ENCODE data around the gene TBC1D14.
"Not testable (repeated sequence)": the region's sequence is repeated elsewhere in the genome, so short reads cannot be mapped to it uniquely, and the experiment has no call there.

TBC1D14 gene

GRCh38 chr4:6910960-6911874 is 1.6 kb downstream of the TBC1D14 start:
- no peak overlapping the region for H3K27ac ChIP-seq
- TF ChIP-seq CTCF (IDR thresholded peaks at IDR 0.05) (no peak), ZFX (IDR thresholded peaks at IDR 0.05; ENCODE audit: borderline replicate concordance) (no peak)

GRCh38 chr4:6911917-6912316 is 2.3 kb downstream of the TBC1D14 start:
- H3K27ac ChIP-seq = not testable (repeated sequence)

GRCh38 chr4:6912441-6912840 is 2.8 kb downstream of the TBC1D14 start:
- no peak for TF ChIP-seq ZFX (IDR thresholded peaks at IDR 0.05; ENCODE audit: borderline replicate concordance)
- no peak for TF ChIP-seq CTCF (IDR thresholded peaks at IDR 0.05)
- H3K27ac ChIP-seq = no peak overlapping the region

DNA sequence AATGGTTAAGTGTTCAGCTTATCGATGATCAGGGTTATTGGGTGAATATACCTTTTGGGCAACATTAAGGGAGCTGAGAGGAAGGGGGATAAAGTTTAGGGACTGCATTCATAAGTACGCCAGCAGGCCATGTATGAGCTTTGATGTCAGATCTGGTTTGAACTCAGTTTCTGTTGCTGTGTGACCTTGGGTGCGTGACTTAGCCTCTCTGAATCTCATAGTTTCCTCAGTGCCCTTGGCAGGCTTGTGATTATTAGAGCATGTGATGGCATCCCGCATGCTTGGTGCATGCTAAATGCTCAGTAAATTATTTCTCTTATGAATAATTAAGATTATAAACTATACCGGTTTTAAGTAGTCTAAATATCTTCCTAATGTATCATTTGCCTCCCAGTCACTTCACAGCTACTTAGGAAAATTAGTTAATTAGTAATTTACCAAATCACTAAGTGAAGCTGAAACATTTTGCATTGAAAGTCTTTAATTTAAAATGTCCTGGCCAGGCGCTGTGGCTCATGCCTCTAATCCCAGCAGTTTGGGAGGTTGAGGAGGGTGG is 3.8 kb downstream of the TBC1D14 start:
- no peak for TF ChIP-seq CTCF (IDR thresholded peaks at IDR 0.05)
- TF ChIP-seq ZFX (IDR thresholded peaks at IDR 0.05; ENCODE audit: borderline replicate concordance) = no peak
- H3K27ac ChIP-seq = no peak overlapping the region

DNA sequence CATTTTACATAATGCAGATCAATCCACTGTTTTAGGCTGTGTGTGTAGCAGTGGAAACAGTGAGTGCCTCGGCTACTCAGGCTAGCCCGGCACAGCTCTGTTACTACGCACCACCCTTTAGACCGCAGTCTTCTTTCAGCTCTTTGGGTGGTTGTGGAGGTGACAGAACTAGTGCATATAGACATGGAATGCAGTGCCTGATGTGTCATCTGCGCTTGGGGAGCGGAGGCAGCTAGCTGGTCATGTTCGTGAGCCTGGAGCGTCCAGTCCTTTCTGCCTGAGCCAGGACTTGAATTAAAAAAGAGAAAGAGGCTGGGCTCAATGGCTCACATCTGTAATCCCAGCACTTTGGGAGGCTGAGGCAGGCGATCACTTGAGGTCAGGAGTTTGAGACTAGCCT is 4.8 kb downstream of the TBC1D14 start:
- no peak overlapping the region for H3K27ac ChIP-seq
- TF ChIP-seq ZFX (IDR thresholded peaks at IDR 0.05; ENCODE audit: borderline replicate concordance) (no peak), CTCF (IDR thresholded peaks at IDR 0.05) (no peak)

DNA sequence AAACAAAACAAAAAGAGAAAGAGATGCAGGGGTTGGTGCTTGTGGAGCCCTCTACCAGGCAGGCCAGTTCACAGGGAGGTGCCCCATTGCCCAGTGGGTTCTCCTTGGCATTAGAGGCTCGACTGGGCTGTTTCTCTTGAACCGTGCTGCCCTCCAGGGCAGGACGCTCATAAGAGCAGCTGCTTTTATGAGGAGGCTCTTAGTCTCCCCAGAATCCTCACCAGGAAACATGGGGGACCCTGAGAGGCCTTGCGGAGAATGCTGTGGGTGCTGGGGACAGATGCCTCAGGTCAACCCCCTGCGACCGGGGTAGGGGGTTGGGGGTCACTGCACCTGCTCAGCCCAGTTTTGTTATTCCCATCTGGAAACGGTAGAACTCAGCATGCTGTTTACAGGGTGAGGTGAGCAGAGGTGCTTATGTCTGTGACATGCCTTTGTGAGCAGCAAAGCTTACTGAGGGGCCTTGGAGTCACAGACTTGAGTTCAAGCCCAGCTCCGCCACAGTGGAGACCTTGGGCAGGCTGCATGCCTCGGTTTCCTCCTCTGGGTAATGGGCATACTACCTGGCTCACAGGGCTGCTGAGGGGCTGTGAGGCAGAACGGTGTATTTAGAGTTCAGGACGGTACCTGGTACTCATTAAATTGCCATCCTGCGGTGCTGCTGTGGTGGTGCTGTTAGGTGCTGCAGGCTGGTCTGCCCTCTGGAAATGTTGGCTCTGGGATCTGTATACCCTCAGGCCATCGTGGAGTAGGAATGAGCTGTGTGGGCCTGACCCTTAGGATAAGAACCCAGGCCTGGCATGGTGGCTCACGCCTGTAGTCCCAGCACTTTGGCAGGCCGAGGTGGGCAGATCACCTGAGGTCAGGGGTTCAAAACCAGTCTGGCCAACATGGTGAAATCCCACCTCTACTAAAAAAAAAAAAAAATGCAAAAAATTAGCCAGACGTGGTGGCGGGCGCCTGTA is 5.7 kb downstream of the TBC1D14 start:
- no peak overlapping the region for H3K27ac ChIP-seq
- TF ChIP-seq CTCF (IDR thresholded peaks at IDR 0.05) = no peak
- no peak for TF ChIP-seq ZFX (IDR thresholded peaks at IDR 0.05; ENCODE audit: borderline replicate concordance)

DNA sequence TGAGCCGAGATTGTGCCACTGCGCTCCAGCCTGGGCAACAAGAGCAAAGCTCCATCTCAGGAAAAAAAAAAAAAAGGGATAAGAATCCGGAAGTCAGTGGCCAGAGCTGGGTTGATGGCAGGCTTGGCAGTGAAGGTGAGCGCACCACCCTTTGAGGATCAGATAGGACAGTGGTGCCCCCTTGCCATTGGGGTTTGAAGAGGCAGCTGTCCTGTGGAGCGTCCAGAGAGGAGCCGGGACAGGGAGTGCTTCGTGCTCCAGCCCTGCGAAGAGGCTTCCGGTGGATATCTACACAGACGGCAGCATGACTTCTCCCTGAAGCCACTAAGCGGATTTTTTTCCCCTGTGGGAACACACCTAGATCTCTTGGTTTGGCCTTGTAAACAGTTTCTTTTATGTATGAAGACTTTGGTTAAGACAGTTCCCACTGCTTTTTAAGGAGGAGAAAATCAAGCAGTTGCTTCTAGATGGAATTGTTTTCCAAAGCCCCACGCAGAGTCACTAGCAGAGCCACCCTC is 6.5 kb downstream of the TBC1D14 start:
- H3K27ac ChIP-seq = no peak overlapping the region
- TF ChIP-seq CTCF (IDR thresholded peaks at IDR 0.05) = no peak
- TF ChIP-seq ZFX (IDR thresholded peaks at IDR 0.05; ENCODE audit: borderline replicate concordance) = no peak
